Muscle of leg (tissue), 11 donors: ENCODE results near the gene SOX11. TPM values are rescaled to one million over a fixed set of nuclear protein-coding genes. Genes with fewer than 3 reads are reported as not detected.

Source experiments
- DNase-seq: peaks from one replicate; pipeline ENCODE4 v3.0.0; 2013
- H3K27ac ChIP-seq: one replicate; pipeline ENCODE4 v1.5.1; 2013; ENCODE audit warnings: mild to moderate bottlenecking, low read length, control low read depth
- H3K27me3 ChIP-seq: one replicate; pipeline ENCODE4 v1.6.1; 2013; ENCODE audit warnings: low read length; ENCODE audit not compliant: control insufficient read depth, insufficient read depth
- H3K36me3 ChIP-seq: one replicate; pipeline ENCODE4 v1.6.1; 2013; ENCODE audit warnings: low read length; ENCODE audit not compliant: control insufficient read depth, insufficient read depth
- H3K4me1 ChIP-seq: one replicate; pipeline ENCODE4 v1.6.1; 2013; ENCODE audit warnings: low read length; ENCODE audit not compliant: control insufficient read depth, insufficient read depth
- H3K4me3 ChIP-seq: one replicate; pipeline ENCODE4 v1.5.1; 2013; ENCODE audit warnings: low read length, control low read depth
- H3K9me3 ChIP-seq: replicated peaks from 2 replicates; pipeline ENCODE4 v1.6.1; 2013; ENCODE audit warnings: low read depth, low read length; ENCODE audit not compliant: control insufficient read depth
- WGBS: methylation state at CpG from one replicate; pipeline ENCODE4 v1.1.5; 2013; ENCODE audit warnings: missing lambda C conversion rate; ENCODE audit not compliant: insufficient coverage; 5-methylcytosine and 5-hydroxymethylcytosine counted together
- polyA plus RNA-seq, 8 donors: library from polyadenylated mRNA; unstranded; fragments of 120-200 nt; gene quantifications; one replicate each; pipeline versions ENCODE4 v1.2.1 to v1.2.3, GENCODE V29; 2013; ENCODE audit warnings: inconsistent platforms in 1 of 8, low replicate concordance in 1 of 8; ENCODE audit not compliant: insufficient read length in 8 of 8, insufficient read depth in 1 of 8
- total RNA-seq: library from RNA; stranded (reverse); fragments of 120-200 nt; gene quantifications from one replicate; pipeline ENCODE4 v1.2.4, GENCODE V29; 2013

Gene SOX11
- total and polyA plus RNA-seq, 9 donors, result 13.2 to 32.9 (median 26.7) TPM

DNA sequence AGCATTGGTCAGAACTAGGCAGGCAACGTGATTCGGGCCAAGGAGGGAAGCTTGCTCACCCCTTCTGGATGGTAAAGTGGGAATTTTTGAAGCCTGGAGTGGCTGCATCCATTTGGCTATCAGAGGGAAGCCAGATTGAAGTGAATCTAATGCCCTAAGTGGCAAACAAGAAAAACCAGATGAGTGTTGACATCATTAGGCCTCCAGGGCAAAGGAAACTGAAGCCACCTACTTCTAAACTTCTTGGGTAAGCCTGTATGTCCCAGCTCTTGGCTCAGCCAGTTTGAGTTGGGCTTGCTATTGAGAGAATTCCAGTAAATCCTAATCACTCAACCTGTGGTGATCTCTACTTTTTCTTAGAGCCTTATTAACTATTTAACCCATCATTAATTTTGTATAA, 20.9 kb downstream of the SOX11 start:
- Histone ChIP-seq H3K27me3 (peaks cover 2% of the 10 kb centered on the region), H3K4me1 (no peaks in the 10 kb centered on the region), H3K27ac (no peak overlapping the region), H3K9me3 (no peaks in the 10 kb centered on the region), H3K36me3 (no peaks in the 10 kb centered on the region), H3K4me3 (no peak overlapping the region)
- no CpG with 5 or more reads among the region's 2 CpGs for WGBS
- DNase-seq, result no peak

DNA sequence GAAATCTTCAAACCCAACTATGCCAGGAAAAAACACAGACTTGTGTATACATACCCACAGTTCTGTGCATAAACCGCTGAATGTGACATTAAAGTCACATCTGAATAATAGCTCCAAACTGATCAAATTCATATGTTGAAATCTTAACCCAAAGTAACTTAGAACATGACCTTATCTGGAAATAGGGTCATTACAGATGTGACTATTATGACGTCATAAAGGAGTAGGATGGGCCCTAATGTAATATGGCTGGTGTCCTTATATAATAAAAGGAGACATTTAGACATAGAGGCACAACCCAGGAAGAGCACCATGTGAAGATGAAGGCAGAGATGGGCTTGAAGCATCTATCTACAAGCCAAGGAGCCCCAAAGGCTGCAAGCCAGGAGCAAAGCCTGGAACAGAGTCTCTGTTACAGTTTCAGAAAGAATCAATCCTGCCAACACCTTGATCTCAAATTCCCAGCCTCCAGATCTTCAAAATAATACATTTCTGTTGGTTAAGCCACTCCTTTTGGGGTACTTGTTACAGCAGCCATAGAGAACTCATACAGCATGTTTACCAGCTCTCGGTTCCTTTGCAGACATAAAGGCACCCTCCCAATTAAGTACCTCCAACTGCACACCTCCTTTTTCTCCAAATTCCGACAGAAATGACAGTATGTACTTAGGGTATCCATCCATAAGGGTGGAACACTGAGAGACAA, 27.6 kb downstream of the SOX11 start:
- Histone ChIP-seq H3K27me3 (no peaks in the 10 kb centered on the region), H3K36me3 (no peaks in the 10 kb centered on the region), H3K4me3 (no peak overlapping the region), H3K27ac (no peak overlapping the region), H3K4me1 (no peaks in the 10 kb centered on the region), H3K9me3 (no peaks in the 10 kb centered on the region)
- no peak for DNase-seq
- WGBS, result no CpG with 5 or more reads among the region's 4 CpGs

- H3K4me1 ChIP-seq, result no peaks in the 10 kb centered on the region
- no peak overlapping the region for H3K27ac ChIP-seq
- DNase-seq, result peak; percentile 30
- no peaks in the 10 kb centered on the region for H3K9me3 ChIP-seq
- WGBS, result 34% methylated on average over 2 of the region's 7 CpGs
- no peak overlapping the region for H3K4me3 ChIP-seq
- H3K36me3 ChIP-seq, result no peaks in the 10 kb centered on the region
- H3K27me3 ChIP-seq, result no peaks in the 10 kb centered on the region
These were observed 28.2 kb downstream of the SOX11 start for GRCh38 chr2:5720426-5720825.

- DNase-seq, result no peak
- WGBS, result 93% methylated on average over 2 of the region's 5 CpGs
- Histone ChIP-seq H3K9me3 (no peaks in the 10 kb centered on the region), H3K27ac (no peak overlapping the region), H3K27me3 (no peaks in the 10 kb centered on the region), H3K4me3 (no peak overlapping the region), H3K4me1 (peaks cover 6% of the 10 kb centered on the region), H3K36me3 (no peaks in the 10 kb centered on the region)
These were observed 30.1 kb downstream of the SOX11 start for GRCh38 chr2:5722236-5722635.

DNA sequence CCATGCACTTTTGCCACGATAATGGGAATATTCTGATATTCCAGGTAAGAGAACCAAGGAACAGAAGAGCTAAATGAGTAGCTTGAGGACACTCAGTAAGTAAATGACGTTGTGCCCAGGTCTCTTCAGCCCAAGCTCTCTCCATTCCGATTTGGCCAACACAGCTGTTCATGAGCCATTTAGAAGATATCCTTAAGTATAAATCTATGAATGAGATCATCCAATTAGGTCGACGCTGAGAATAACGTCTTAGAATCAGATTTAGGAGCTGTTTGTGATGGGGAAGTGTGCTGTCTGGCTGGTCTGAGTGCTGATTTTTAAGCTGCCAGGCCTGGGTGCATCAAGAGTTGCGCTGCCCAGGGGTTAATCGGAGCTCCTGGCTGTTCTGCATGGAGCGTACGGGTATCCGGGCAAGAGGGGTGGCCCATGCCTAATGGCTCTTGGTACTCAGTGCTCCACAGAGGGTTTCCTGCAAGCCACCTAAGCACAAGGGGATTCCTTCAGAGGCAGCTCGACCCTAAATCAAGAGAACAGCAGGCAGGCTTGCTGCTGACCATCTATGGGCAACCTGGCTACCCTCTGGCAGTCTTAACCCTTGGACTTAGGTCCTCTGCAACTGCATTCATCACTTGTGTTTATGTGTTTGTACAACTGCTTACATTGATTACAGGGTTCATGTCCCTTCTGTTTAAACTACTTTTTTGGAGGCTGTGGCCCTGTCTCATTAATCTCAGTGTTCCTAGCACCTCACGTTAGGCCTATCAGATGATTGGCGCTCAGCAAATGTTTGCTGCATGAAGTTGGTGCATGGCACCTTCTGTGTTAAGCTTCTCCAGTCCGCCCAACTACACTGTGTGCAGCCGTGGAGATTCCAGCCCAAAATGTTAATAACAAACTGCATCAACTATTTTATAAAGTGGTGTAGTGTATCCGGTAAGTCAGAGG, 31.9 kb downstream of the SOX11 start:
- DNase-seq, result no peak
- Histone ChIP-seq H3K9me3 (no peaks in the 10 kb centered on the region), H3K27me3 (no peaks in the 10 kb centered on the region), H3K4me3 (no peak overlapping the region), H3K4me1 (peaks cover 6% of the 10 kb centered on the region), H3K36me3 (no peaks in the 10 kb centered on the region), H3K27ac (no peak overlapping the region)
- WGBS, result 88% methylated on average over 10 of the region's 17 CpGs

GRCh38 chr2:5725072-5725471, 32.9 kb downstream of the SOX11 start:
- Histone ChIP-seq H3K9me3 (no peaks in the 10 kb centered on the region), H3K36me3 (no peaks in the 10 kb centered on the region), H3K27me3 (no peaks in the 10 kb centered on the region), H3K4me1 (peaks cover 6% of the 10 kb centered on the region), H3K27ac (no peak overlapping the region), H3K4me3 (no peak overlapping the region)
- no peak for DNase-seq
- no CpG with 5 or more reads among the region's 1 CpG for WGBS

DNA sequence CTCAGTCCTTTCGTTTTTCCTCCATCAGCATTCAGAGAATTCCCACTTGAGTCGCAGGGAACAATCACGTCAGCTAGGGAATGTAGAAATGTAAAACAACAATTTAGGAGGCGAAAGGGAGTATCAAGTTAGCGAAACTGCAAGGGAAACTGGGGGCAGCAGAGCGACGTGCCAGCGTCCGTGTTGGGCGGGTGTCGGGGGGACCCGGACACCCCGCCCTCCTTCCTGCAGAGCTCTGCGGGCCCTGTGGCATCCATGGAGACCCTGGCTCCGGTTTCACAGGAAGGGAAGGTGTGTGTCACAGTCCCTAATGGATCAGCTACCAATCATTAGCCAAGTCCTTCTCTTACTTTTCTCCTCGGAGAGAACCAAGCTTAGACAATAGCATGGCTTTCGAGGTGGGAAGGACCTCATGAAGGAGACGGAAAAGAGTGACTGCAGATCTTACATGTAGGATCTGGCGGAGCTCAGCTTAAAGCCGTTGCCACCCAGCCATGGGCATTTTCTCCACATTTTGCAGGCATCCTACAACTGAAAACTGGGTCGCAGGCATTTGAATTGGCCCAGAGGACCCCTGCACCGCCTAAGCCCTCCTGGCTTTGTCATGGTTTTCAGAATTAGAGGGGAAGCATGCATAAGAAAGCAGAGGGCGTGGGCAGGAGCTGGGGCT, 33.7 kb downstream of the SOX11 start:
- Histone ChIP-seq H3K36me3 (no peaks in the 10 kb centered on the region), H3K4me1 (peaks cover 6% of the 10 kb centered on the region), H3K27me3 (no peaks in the 10 kb centered on the region), H3K9me3 (no peaks in the 10 kb centered on the region), H3K4me3 (peak overlapping the region; percentile 30), H3K27ac (peak overlapping the region; percentile 80)
- DNase-seq, result peak; percentile 61
- WGBS, result 5% methylated on average over 13 of the region's 23 CpGs

DNA sequence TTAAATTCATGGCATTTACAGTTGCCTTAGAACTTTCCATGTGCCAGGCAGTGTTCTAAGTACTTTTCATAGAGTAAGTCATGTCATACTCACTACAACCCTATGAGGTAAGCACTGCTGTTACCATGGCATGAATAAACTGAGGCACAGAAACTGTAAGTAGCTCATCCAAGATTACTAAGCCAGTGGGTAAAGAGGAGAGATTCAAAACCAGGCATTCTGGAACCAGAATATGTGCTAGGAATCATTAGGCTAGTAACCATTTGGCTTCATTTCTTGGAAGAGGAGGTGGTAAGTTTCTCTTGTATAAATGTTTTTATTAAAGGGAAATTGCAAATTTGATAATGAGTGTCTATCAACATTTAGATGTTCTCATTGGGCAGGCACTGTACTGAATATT, 35.1 kb downstream of the SOX11 start:
- H3K4me3 ChIP-seq, result no peak overlapping the region

GRCh38 chr2:5729416-5729815, 37.2 kb downstream of the SOX11 start:
- no peaks in the 10 kb centered on the region for H3K27me3 ChIP-seq
- peaks cover 6% of the 10 kb centered on the region for H3K4me1 ChIP-seq
- H3K4me3 ChIP-seq, result no peak overlapping the region
- no peak for DNase-seq
- WGBS, result 80% methylated on average over 1 of the region's 3 CpGs
- no peaks in the 10 kb centered on the region for H3K9me3 ChIP-seq
- no peak overlapping the region for H3K27ac ChIP-seq
- H3K36me3 ChIP-seq, result no peaks in the 10 kb centered on the region

More for the DNA sequence above, 35.1 kb downstream of the SOX11 start:
- H3K9me3 ChIP-seq, result no peaks in the 10 kb centered on the region
- H3K4me1 ChIP-seq, result peaks cover 6% of the 10 kb centered on the region
- H3K27me3 ChIP-seq, result no peaks in the 10 kb centered on the region
- no peak for DNase-seq
- no peak overlapping the region for H3K27ac ChIP-seq
- no peaks in the 10 kb centered on the region for H3K36me3 ChIP-seq

- no peak overlapping the region for H3K4me3 ChIP-seq
- H3K27me3 ChIP-seq, result no peaks in the 10 kb centered on the region
- 100% methylated on average over 1 of the region's 2 CpGs for WGBS
- H3K27ac ChIP-seq, result no peak overlapping the region
- H3K9me3 ChIP-seq, result no peaks in the 10 kb centered on the region
- no peaks in the 10 kb centered on the region for H3K36me3 ChIP-seq
- no peak for DNase-seq
- peaks cover 6% of the 10 kb centered on the region for H3K4me1 ChIP-seq
These were observed 38.2 kb downstream of the SOX11 start for GRCh38 chr2:5730386-5730785.
